Skin epidermis (tissue), 12 donors: ENCODE results near the gene AGAP1.

Source experiments
- H3K27ac ChIP-seq, 21 experiments: fragments of 200-600 bp; sonication (generic) in 11 of 21; one replicate each; pipeline ENCODE4 v1.5.0; 2020; ENCODE audit warnings: mild to moderate bottlenecking in 3 of 21, inconsistent platforms in 2 of 21, moderate library complexity in 2 of 21
- H3K4me3 ChIP-seq, 7 experiments: fragments of 200-600 bp; sonication (generic) in 2 of 7; one replicate each; pipeline ENCODE4 v1.5.0; 2020; ENCODE audit warnings: inconsistent platforms in 2 of 7, mild to moderate bottlenecking in 2 of 7, moderate library complexity in 1 of 7

Gene AGAP1

GRCh38 chr2:235562065-235562747, 68.4 kb downstream of the AGAP1 start:
- Histone ChIP-seq H3K4me3 (no peak overlapping the region), H3K27ac (no peak overlapping the region)

- Histone ChIP-seq H3K27ac (no peak overlapping the region), H3K4me3 (no peak overlapping the region)
Observed at GRCh38 chr2:235563056-235563910, 69.4 kb downstream of the AGAP1 start.

GRCh38 chr2:235564066-235564465, 70.2 kb downstream of the AGAP1 start:
- H3K27ac ChIP-seq: no peak overlapping the region
- H3K4me3 ChIP-seq: no peak overlapping the region

- Histone ChIP-seq H3K27ac (no peak overlapping the region), H3K4me3 (no peak overlapping the region)
Observed at GRCh38 chr2:235564884-235565530, 71.2 kb downstream of the AGAP1 start.

GRCh38 chr2:235566415-235566814, 72.6 kb downstream of the AGAP1 start:
- Histone ChIP-seq H3K4me3 (no peak overlapping the region), H3K27ac (no peak overlapping the region)

- no peak overlapping the region for H3K27ac ChIP-seq
- H3K4me3 ChIP-seq: no peak overlapping the region
Observed at GRCh38 chr2:235566931-235567495, 73.2 kb downstream of the AGAP1 start.

GRCh38 chr2:235567842-235568241, 74.0 kb downstream of the AGAP1 start:
- H3K27ac ChIP-seq: no peak overlapping the region
- no peak overlapping the region for H3K4me3 ChIP-seq

- Histone ChIP-seq H3K4me3 (no peak overlapping the region), H3K27ac (no peak overlapping the region)
Observed at GRCh38 chr2:235568431-235568830, 74.6 kb downstream of the AGAP1 start.

- H3K4me3 ChIP-seq: no peak overlapping the region
- H3K27ac ChIP-seq: peak overlapping the region in 1 of 21 experiments; percentile 23
Observed at GRCh38 chr2:235569837-235570236, 76.0 kb downstream of the AGAP1 start.

GRCh38 chr2:235570256-235570655, 76.4 kb downstream of the AGAP1 start:
- Histone ChIP-seq H3K4me3 (no peak overlapping the region), H3K27ac (peak overlapping the region in 1 of 21 experiments; percentile 23)

- H3K27ac ChIP-seq: no peak overlapping the region
Observed at GRCh38 chr2:235570966-235571692, 77.3 kb downstream of the AGAP1 start.

GRCh38 chr2:235572592-235572991, 78.7 kb downstream of the AGAP1 start:
- no peak overlapping the region for H3K27ac ChIP-seq
- no peak overlapping the region for H3K4me3 ChIP-seq

More at GRCh38 chr2:235570966-235571692, 77.3 kb downstream of the AGAP1 start:
- H3K4me3 ChIP-seq: no peak overlapping the region

- Histone ChIP-seq H3K4me3 (no peak overlapping the region), H3K27ac (no peak overlapping the region)
Observed at GRCh38 chr2:235573331-235574221, 79.7 kb downstream of the AGAP1 start.

GRCh38 chr2:235575431-235575830, 81.6 kb downstream of the AGAP1 start:
- no peak overlapping the region for H3K27ac ChIP-seq

GRCh38 chr2:235575904-235576303, 82.1 kb downstream of the AGAP1 start:
- Histone ChIP-seq H3K27ac (no peak overlapping the region), H3K4me3 (no peak overlapping the region)

More at GRCh38 chr2:235575431-235575830, 81.6 kb downstream of the AGAP1 start:
- no peak overlapping the region for H3K4me3 ChIP-seq

- Histone ChIP-seq H3K27ac (no peak overlapping the region), H3K4me3 (no peak overlapping the region)
Observed at GRCh38 chr2:235576337-235576910, 82.6 kb downstream of the AGAP1 start.

- Histone ChIP-seq H3K27ac (no peak overlapping the region), H3K4me3 (no peak overlapping the region)
Observed at GRCh38 chr2:235577404-235578330, 83.8 kb downstream of the AGAP1 start.
